ENCODE data around the gene DAPK2.

The DAPK2 gene

GRCh38 chr15:63990454-63990853 is 55.8 kb downstream of the DAPK2 start:
- in situ Hi-C loops (cut with MboI; ENCODE audit: low pct_unique_long_range_greater_than_20kb, low sequenced_read_pairs, unreplicated experiment): no loop called here
- no peak for DNase-seq (ENCODE audit: low spot score)
- no peak for TF ChIP-seq CTCF (IDR thresholded peaks at IDR 0.05; ENCODE audit: extremely low read depth, insufficient read depth, missing control alignments)

GRCh38 chr15:63987796-63988378 is 58.4 kb downstream of the DAPK2 start:
- TF ChIP-seq CTCF (IDR thresholded peaks at IDR 0.05; ENCODE audit: extremely low read depth, insufficient read depth, missing control alignments): no peak
- in situ Hi-C loops (cut with MboI; ENCODE audit: low pct_unique_long_range_greater_than_20kb, low sequenced_read_pairs, unreplicated experiment): no loop called here
- no peak for DNase-seq (ENCODE audit: low spot score)

- no peak for TF ChIP-seq CTCF (IDR thresholded peaks at IDR 0.05; ENCODE audit: extremely low read depth, insufficient read depth, missing control alignments)
- in situ Hi-C loops (cut with MboI; ENCODE audit: low pct_unique_long_range_greater_than_20kb, low sequenced_read_pairs, unreplicated experiment): no loop called here
- peak; percentile 66 for DNase-seq (ENCODE audit: low spot score)
Observed at GRCh38 chr15:63986751-63987341, 59.4 kb downstream of the DAPK2 start.

- in situ Hi-C loops (cut with MboI; ENCODE audit: low pct_unique_long_range_greater_than_20kb, low sequenced_read_pairs, unreplicated experiment): no loop called here
- DNase-seq (ENCODE audit: low spot score): no peak
- no peak for TF ChIP-seq CTCF (IDR thresholded peaks at IDR 0.05; ENCODE audit: extremely low read depth, insufficient read depth, missing control alignments)
Observed at GRCh38 chr15:63986185-63986680, 60.1 kb downstream of the DAPK2 start.

GRCh38 chr15:63985221-63986184 is 60.8 kb downstream of the DAPK2 start:
- in situ Hi-C loops (cut with MboI; ENCODE audit: low pct_unique_long_range_greater_than_20kb, low sequenced_read_pairs, unreplicated experiment): no loop called here
- no peak for TF ChIP-seq CTCF (IDR thresholded peaks at IDR 0.05; ENCODE audit: extremely low read depth, insufficient read depth, missing control alignments)
- DNase-seq (ENCODE audit: low spot score): no peak

GRCh38 chr15:63984331-63984730 is 62.0 kb downstream of the DAPK2 start:
- no peak for TF ChIP-seq CTCF (IDR thresholded peaks at IDR 0.05; ENCODE audit: extremely low read depth, insufficient read depth, missing control alignments)
- no peak for DNase-seq (ENCODE audit: low spot score)
- in situ Hi-C loops (cut with MboI; ENCODE audit: low pct_unique_long_range_greater_than_20kb, low sequenced_read_pairs, unreplicated experiment): no loop called here

All from GM13977 (cell line).